ENCODE measurements around the gene LANCL3.

GRCh38 chrX:37684973-37685372, 113.5 kb downstream of the LANCL3 start:
- TF ChIP-seq, protein P1, sequence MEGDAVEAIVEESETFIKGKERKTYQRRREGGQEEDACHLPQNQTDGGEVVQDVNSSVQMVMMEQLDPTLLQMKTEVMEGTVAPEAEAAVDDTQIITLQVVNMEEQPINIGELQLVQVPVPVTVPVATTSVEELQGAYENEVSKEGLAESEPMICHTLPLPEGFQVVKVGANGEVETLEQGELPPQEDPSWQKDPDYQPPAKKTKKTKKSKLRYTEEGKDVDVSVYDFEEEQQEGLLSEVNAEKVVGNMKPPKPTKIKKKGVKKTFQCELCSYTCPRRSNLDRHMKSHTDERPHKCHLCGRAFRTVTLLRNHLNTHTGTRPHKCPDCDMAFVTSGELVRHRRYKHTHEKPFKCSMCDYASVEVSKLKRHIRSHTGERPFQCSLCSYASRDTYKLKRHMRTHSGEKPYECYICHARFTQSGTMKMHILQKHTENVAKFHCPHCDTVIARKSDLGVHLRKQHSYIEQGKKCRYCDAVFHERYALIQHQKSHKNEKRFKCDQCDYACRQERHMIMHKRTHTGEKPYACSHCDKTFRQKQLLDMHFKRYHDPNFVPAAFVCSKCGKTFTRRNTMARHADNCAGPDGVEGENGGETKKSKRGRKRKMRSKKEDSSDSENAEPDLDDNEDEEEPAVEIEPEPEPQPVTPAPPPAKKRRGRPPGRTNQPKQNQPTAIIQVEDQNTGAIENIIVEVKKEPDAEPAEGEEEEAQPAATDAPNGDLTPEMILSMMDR (IDR thresholded peaks at IDR 0.05; ENCODE audit: poor library complexity): no peak
- no peak for TF ChIP-seq EZH2phosphoT487 (IDR thresholded peaks at IDR 0.05; ENCODE audit: low read depth, severe bottlenecking, unreplicated experiment)

All from hepatocyte (in vitro differentiated cells).